Measurements from ENCODE around the gene AIFM3. TPM values are rescaled to one million over a fixed set of nuclear protein-coding genes. Genes with fewer than 3 reads are reported as not detected.

The AIFM3 gene
- total and polyA plus RNA-seq, 2 donors: 0.57 to 3.3 TPM

GRCh38 chr22:20990184-20991180, 23.4 kb downstream of the AIFM3 start:
- no peaks in the 10 kb centered on the region for H3K4me1 ChIP-seq (ENCODE audit: control insufficient read depth in 2 of 2, insufficient read depth in 2 of 2, low read length in 2 of 2)

DNA sequence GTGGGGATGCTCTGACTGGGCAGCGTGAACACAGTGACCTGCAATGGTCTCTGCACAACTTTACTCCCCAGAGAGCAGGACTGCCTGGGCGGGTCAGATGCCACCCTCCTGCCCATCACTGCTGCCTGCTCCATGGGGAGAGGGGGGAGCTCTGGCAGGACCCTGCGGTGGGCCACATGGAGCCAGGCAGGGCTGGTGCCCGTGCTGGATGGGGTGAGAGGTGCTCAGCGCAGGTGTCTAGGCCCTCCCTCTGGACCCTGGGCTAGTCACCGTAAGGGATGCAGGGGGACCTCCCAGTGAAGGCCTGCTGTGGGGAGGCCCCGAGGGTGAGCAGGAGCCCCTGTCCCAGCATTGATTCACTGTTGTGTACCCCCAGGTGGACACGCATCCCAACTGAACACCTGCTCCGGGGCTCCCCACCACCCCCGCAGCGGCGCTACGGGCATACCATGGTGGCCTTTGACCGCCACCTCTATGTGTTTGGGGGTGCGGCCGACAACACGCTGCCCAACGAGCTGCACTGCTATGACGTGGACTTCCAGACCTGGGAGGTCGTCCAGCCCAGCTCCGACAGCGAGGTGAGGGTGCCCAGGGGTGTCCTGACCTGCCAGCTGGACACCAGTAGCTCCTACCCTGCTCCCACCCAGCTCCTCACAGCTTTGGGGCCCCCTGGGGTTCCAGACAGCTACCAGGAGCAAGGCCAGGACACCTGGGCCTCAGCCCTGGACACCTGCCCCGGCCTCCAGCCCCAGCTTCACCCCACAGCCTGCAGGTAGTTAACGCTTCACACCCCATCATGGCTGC, 24.4 kb downstream of the AIFM3 start:
- 98% methylated on average over 24 of the region's 24 CpGs for WGBS
- Histone ChIP-seq H3K4me1 (ENCODE audit: control insufficient read depth in 2 of 2, insufficient read depth in 2 of 2, low read length in 2 of 2) (no peaks in the 10 kb centered on the region), H3K27me3 (ENCODE audit: control insufficient read depth in 2 of 2, insufficient read depth in 1 of 2, low read length in 1 of 2) (no peaks in the 10 kb centered on the region), H3K27ac (ENCODE audit: low read depth in 1 of 2, low read length in 1 of 2) (no peak overlapping the region), H3K36me3 (ENCODE audit: control insufficient read depth in 2 of 2, insufficient read depth in 2 of 2, low read length in 1 of 2) (peaks cover 43 to 75% of the 10 kb centered on the region in 2 donors), H3K4me3 (ENCODE audit: low read length in 2 of 2) (no peak overlapping the region), H3K9me3 (ENCODE audit: control insufficient read depth in 2 of 2, insufficient read depth in 1 of 2, low read length in 1 of 2) (no peaks in the 10 kb centered on the region)
- no peak for DNase-seq (ENCODE audit: low read depth in 6 of 9, low spot score in 9 of 9)

More at GRCh38 chr22:20990184-20991180, 23.4 kb downstream of the AIFM3 start:
- no peaks in the 10 kb centered on the region for H3K27me3 ChIP-seq (ENCODE audit: control insufficient read depth in 2 of 2, insufficient read depth in 1 of 2, low read length in 1 of 2)
- H3K36me3 ChIP-seq (ENCODE audit: control insufficient read depth in 2 of 2, insufficient read depth in 2 of 2, low read length in 1 of 2): peaks cover 41 to 72% of the 10 kb centered on the region in 2 donors
- 94% methylated on average over 21 of the region's 21 CpGs for WGBS
- no peaks in the 10 kb centered on the region for H3K9me3 ChIP-seq (ENCODE audit: control insufficient read depth in 2 of 2, insufficient read depth in 1 of 2, low read length in 1 of 2)
- no peak overlapping the region for H3K27ac ChIP-seq (ENCODE audit: low read depth in 1 of 2, low read length in 1 of 2)
- DNase-seq (ENCODE audit: low read depth in 6 of 9, low spot score in 9 of 9): no peak
- no peak overlapping the region for H3K4me3 ChIP-seq (ENCODE audit: low read length in 2 of 2)

- WGBS: 90% methylated on average over 7 of the region's 7 CpGs
- no peak for DNase-seq (ENCODE audit: low read depth in 6 of 9, low spot score in 9 of 9)
- Histone ChIP-seq H3K27me3 (ENCODE audit: control insufficient read depth in 2 of 2, insufficient read depth in 1 of 2, low read length in 1 of 2) (no peaks in the 10 kb centered on the region), H3K36me3 (ENCODE audit: control insufficient read depth in 2 of 2, insufficient read depth in 2 of 2, low read length in 1 of 2) (peaks cover 49 to 81% of the 10 kb centered on the region in 2 donors), H3K27ac (ENCODE audit: low read depth in 1 of 2, low read length in 1 of 2) (no peak overlapping the region), H3K9me3 (ENCODE audit: control insufficient read depth in 2 of 2, insufficient read depth in 1 of 2, low read length in 1 of 2) (no peaks in the 10 kb centered on the region), H3K4me1 (ENCODE audit: control insufficient read depth in 2 of 2, insufficient read depth in 2 of 2, low read length in 2 of 2) (no peaks in the 10 kb centered on the region), H3K4me3 (ENCODE audit: low read length in 2 of 2) (no peak overlapping the region)
These were observed 25.0 kb downstream of the AIFM3 start for GRCh38 chr22:20992056-20992442.

DNA sequence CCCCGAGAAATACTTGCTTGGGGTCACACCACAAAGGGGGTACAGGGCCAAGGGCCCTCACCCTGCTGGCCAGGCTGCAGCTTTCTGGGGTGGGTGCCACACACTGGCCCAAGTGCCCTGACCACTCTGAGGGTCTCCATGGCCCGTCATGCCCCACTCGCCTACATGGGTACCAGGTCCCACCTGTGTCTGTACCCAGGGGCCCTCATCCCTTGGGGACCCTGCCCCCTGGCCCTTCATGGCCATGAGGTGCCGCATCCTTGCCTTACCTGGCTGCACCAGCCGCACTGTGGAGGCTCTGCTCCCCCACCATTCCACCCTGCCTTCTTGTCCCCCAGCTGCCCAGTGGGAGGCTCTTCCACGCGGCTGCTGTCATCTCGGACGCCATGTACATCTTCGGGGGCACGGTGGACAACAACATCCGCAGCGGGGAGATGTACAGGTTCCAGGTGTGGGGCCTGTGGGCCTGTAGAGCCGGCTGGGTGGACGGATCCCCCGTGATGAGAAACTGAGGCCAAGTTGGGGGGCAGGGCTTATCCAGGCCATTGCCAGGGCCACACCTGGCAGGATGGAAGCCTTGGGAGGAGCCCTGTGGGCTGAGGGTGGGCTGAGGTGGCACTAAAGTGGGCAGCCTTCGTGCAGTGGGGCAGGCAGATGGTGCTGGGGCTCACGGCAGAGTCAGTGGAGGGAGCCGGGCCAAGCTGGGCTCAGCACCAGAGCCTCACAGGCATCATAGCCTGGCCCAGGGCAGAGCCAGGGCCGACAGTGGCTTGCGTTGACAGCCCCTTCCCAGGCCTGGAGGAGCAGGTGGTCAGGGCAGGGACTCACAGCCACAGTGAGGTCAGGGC, 25.6 kb downstream of the AIFM3 start:
- H3K4me3 ChIP-seq (ENCODE audit: low read length in 2 of 2): no peak overlapping the region
- H3K27me3 ChIP-seq (ENCODE audit: control insufficient read depth in 2 of 2, insufficient read depth in 1 of 2, low read length in 1 of 2): no peaks in the 10 kb centered on the region
- H3K27ac ChIP-seq (ENCODE audit: low read depth in 1 of 2, low read length in 1 of 2): no peak overlapping the region
- WGBS: 93% methylated on average over 21 of the region's 21 CpGs
- peaks cover 52 to 81% of the 10 kb centered on the region in 2 donors for H3K36me3 ChIP-seq (ENCODE audit: control insufficient read depth in 2 of 2, insufficient read depth in 2 of 2, low read length in 1 of 2)
- no peaks in the 10 kb centered on the region for H3K4me1 ChIP-seq (ENCODE audit: control insufficient read depth in 2 of 2, insufficient read depth in 2 of 2, low read length in 2 of 2)
- no peak for DNase-seq (ENCODE audit: low read depth in 6 of 9, low spot score in 9 of 9)
- no peaks in the 10 kb centered on the region for H3K9me3 ChIP-seq (ENCODE audit: control insufficient read depth in 2 of 2, insufficient read depth in 1 of 2, low read length in 1 of 2)

GRCh38 chr22:20993304-20994127, 26.5 kb downstream of the AIFM3 start:
- DNase-seq (ENCODE audit: low read depth in 6 of 9, low spot score in 9 of 9): no peak
- 98% methylated on average over 29 of the region's 29 CpGs for WGBS
- Histone ChIP-seq H3K9me3 (ENCODE audit: control insufficient read depth in 2 of 2, insufficient read depth in 1 of 2, low read length in 1 of 2) (no peaks in the 10 kb centered on the region), H3K27ac (ENCODE audit: low read depth in 1 of 2, low read length in 1 of 2) (no peak overlapping the region), H3K4me1 (ENCODE audit: control insufficient read depth in 2 of 2, insufficient read depth in 2 of 2, low read length in 2 of 2) (no peaks in the 10 kb centered on the region), H3K4me3 (ENCODE audit: low read length in 2 of 2) (no peak overlapping the region), H3K36me3 (ENCODE audit: control insufficient read depth in 2 of 2, insufficient read depth in 2 of 2, low read length in 1 of 2) (peaks cover 56 to 78% of the 10 kb centered on the region in 2 donors), H3K27me3 (ENCODE audit: control insufficient read depth in 2 of 2, insufficient read depth in 1 of 2, low read length in 1 of 2) (no peaks in the 10 kb centered on the region)

DNA sequence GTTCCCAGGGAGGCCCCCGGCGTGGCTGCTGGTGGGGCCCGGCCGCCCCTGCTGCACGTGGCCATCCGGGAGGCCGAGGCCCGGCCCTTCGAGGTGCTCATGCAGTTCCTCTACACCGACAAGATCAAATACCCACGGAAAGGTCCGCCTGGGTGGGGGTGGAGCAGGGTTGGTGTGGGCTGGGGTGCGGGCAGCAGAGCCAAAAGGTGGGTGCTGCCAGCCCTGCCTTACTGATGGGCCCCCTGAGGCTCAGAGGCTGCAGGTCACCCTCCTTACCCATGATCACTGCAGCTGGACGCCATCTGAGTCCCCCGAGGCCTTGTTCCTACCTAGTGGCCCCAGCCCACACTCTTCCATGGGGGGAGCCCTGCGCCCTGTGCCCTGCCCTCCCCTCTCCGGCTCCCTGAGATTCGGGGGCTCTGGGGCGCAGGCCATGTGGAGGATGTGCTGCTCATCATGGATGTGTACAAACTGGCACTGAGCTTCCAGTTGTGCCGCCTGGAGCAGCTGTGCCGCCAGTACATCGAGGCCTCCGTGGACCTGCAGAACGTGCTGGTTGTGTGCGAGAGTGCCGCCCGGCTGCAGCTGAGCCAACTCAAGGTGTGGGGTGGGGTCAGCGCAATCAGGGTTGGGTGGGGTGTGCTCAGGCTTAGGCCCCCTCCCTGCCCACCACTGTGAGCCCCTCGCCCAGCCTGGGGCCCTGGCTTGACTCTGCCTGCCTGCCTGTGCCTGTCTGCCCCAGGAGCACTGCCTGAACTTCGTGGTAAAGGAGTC, 27.3 kb downstream of the AIFM3 start:
- Histone ChIP-seq H3K9me3 (ENCODE audit: control insufficient read depth in 2 of 2, insufficient read depth in 1 of 2, low read length in 1 of 2) (no peaks in the 10 kb centered on the region), H3K27me3 (ENCODE audit: control insufficient read depth in 2 of 2, insufficient read depth in 1 of 2, low read length in 1 of 2) (no peaks in the 10 kb centered on the region), H3K27ac (ENCODE audit: low read depth in 1 of 2, low read length in 1 of 2) (no peak overlapping the region), H3K36me3 (ENCODE audit: control insufficient read depth in 2 of 2, insufficient read depth in 2 of 2, low read length in 1 of 2) (peaks cover 60 to 81% of the 10 kb centered on the region in 2 donors), H3K4me3 (ENCODE audit: low read length in 2 of 2) (no peak overlapping the region), H3K4me1 (ENCODE audit: control insufficient read depth in 2 of 2, insufficient read depth in 2 of 2, low read length in 2 of 2) (no peaks in the 10 kb centered on the region)
- 97% methylated on average over 30 of the region's 30 CpGs for WGBS
- DNase-seq (ENCODE audit: low read depth in 6 of 9, low spot score in 9 of 9): no peak

- Histone ChIP-seq H3K4me3 (ENCODE audit: low read length in 2 of 2) (no peak overlapping the region), H3K27me3 (ENCODE audit: control insufficient read depth in 2 of 2, insufficient read depth in 1 of 2, low read length in 1 of 2) (no peaks in the 10 kb centered on the region), H3K36me3 (ENCODE audit: control insufficient read depth in 2 of 2, insufficient read depth in 2 of 2, low read length in 1 of 2) (peaks cover 66 to 87% of the 10 kb centered on the region in 2 donors), H3K27ac (ENCODE audit: low read depth in 1 of 2, low read length in 1 of 2) (no peak overlapping the region), H3K4me1 (ENCODE audit: control insufficient read depth in 2 of 2, insufficient read depth in 2 of 2, low read length in 2 of 2) (no peaks in the 10 kb centered on the region), H3K9me3 (ENCODE audit: control insufficient read depth in 2 of 2, insufficient read depth in 1 of 2, low read length in 1 of 2) (no peaks in the 10 kb centered on the region)
- no peak for DNase-seq (ENCODE audit: low read depth in 6 of 9, low spot score in 9 of 9)
- 98% methylated on average over 10 of the region's 10 CpGs for WGBS
These were observed 27.8 kb downstream of the AIFM3 start for GRCh38 chr22:20994902-20995241.
